ENCODE measurements around the gene CMC2.
A peak's percentile ranks its signal among the peaks of the same experiment; 100 is the strongest.

The CMC2 gene

DNA sequence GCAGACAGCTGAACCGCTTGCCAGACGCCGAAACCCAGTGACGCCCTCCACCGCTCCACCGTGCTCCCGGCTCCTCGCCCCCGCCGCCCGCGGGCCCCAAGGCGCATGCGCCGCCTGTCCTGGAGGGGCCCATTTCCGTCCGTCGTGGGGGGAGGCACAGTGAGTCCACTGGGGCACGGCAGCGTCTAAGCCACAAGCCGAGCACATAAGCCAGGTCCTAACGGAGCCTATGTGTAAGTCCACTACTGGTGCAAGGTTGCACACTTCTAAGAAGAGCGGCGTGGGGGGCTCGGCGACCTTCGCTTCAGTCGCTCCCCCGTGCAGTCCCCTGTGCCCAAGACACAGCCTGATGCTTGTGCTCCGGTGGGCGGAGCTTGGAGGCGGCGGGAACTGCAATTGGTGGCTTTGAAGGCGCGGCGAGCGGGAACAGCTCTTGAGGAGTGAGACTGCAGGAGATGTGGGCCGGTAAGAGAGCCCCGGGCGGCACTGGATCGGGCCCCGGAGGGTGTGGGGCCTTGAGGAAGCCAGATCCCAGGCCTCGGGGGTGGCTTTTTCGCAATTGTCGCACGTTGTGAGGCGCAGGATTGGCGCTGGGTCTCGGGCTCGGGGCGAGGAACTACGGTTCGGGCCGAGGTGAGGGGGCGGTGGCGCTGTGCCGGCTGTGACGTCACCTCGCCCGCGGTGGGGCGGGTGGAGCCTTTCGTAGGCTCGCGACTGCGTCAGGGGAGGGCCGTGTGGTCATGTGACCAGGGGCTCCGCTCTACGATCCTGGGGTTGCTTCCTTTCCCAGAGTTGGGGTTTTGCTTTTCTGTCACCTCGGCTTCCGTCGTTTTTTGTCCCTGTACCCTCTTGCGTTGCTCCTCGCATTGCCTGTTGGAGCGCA, at the start of gene CMC2, which contains the start of gene CENPN:
TSS of gene CMC2 (minus strand) at position 73 of the 883 bp plus-strand sequence. CDS start 9,491 bp downstream, outside the sequence.
TSS of gene CENPN (plus strand) at position 402 of the 883 bp plus-strand sequence. CDS start 4,726 bp downstream, outside the sequence.
- DNase-seq = peak; percentile 99

DNA sequence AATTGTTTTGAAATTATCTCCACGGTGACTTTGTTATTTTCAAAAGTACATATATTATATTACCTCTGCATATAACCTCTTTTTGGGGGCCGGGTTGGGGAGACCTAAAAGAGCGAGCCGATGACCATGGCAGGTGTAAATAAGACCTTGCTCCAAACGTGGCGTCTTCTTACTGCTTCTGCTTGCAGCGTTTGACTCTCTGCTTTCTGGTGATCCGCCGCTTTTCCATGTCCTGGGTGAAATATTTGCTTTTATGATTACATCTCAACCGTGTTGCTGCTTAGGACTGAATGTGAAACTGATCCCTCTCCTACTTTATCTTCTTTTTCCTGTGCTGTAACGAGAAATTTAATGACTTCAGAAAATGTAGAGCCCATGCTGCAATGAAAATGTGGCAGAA, 47.1 kb upstream of the CMC2 start:
- DNase-seq = no peak

DNA sequence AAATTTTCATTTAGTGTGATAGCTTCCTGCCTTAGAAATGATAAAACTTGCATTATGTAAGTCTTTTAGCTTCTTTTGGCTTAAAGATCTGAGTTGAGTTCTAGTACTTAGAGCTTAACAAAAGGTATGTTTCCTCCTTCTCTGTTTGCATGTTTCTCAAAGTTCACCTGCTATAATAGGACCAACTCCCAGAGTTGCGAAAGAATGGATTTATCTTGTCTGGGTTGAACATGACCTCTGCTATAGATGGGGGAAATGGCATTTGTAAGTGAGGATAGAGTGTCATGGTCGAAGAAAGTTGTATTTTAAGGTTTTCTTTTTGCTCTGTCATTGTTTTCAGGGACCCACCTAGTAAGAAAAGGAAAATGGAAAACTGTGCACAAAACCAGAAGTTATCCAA, 36.1 kb upstream of the CMC2 start:
- DNase-seq = no peak

DNA sequence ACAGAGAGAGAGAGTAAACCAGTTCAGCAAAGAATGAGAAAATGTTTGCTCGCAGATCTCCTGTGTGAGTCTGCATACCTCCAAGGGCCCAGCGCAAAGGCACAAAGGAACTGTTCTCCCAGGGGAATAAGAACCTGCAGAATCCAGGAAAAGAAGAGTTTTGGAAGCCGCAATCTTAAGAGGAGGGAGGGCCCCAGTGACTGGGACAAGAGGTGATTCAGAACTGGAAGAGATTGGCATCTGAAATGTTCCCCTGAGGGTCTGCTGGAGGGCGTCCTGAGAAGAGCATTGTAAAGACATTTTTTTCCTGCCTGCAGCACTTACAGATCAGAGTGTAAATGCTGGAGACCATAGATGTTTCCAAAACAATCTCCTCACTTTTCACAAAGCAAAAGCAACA, 35.0 kb upstream of the CMC2 start:
- no peak for DNase-seq

DNA sequence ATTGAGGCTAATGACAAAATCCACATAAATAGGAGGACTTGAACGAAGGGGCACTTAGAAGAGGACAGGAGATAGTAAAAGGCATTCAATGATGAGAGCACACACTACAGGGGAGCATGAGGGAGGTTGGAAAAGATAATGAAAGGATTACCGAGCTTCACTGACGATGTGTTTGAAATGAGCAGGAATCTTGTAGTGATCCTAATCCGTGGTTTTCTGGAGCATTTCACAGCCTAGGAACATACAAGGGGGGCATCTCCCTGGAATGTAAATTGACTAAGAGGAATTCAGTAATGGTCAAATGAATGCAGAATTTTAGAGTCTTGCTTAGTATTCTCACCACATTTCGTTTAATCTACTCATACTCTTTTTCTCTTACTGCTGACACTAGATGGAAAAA, 34.2 kb upstream of the CMC2 start:
- no peak for DNase-seq

DNA sequence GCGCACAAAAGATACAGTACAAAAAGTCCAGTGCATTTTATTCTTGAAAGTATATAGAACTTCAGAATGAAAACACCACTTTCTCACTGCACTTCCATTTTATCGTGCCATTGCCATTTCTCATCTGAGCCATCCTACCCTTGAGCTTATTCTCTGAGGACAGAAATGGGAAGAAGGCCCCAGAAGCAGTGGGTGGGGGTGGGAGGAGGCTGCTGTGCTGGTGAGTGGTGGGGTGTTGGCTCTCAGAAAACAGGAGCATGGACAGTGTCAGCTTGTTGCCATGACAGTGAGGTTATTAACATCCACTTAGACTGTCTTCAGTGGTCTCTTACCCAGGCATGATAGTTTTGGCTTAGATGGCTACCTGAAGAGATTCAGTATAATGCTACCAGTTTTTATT, 33.4 kb upstream of the CMC2 start:
- peak in 2 of 3 donors; percentile 29 to 36 for DNase-seq

DNA sequence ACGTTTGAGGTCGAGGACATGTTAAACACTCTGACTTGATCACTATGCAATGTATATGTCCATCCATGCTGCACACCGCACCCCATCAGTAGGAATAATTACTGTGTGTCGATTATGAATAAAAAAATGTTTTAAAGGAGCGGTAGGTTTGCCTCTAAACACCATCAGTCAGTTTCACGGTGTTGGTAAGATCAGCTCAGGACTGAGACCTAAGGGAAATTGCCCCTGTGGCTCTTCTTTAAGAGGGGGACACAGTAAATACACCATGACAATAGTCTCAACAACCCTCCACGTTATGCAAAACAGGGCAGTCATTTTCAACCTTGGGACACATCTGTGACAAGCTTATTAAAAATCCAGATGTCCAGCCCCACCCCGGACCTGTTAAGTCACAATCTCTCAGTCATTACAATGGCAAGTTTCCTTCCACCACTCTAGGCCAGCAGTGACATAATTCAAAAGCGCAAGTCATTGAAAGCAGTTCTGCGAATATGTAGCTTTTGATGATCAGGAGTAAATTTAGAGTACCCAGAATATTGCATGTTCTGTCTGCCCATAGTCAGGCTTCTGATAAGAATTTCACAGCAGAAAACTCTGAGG, 30.2 kb upstream of the CMC2 start:
- DNase-seq = peak; percentile 51 to 69 (median 57)

DNA sequence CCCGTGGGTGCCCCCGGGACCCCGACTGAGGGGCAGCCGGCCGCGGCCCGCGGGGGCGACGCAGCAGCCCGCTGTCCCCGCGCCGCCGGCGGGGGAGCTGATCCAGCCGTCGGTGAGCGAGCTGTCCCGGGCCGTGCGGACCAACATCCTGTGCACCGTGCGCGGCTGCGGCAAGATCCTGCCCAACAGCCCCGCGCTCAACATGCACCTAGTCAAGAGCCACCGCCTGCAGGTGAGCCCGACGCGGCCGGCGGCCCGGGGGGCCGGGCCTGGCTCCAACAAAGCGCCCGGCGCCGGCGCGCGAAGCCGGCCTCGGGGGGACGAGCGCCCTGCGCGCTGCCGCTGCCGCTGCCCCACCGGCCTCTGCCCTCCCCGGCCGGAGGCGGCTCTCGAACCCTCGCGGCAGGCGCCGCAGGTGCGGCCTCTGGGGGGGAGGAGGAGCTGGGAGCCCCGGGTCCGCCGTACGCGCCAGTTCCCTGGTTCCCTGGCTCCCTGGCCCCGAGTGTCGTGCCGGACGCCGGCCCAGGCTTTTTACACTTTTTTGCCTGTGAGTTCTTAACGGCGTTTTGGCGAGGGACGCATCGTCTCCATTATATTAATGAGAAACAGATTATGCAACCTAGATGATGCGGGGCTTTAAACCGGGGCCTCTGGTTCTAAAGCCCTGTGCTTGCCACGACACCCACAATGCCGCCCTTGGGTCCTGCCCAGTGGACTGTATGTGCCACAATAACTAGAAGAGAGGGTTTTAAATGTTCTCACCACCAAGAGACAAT, 29.5 kb upstream of the CMC2 start:
- DNase-seq = peak; percentile 21 to 57 (median 34)

DNA sequence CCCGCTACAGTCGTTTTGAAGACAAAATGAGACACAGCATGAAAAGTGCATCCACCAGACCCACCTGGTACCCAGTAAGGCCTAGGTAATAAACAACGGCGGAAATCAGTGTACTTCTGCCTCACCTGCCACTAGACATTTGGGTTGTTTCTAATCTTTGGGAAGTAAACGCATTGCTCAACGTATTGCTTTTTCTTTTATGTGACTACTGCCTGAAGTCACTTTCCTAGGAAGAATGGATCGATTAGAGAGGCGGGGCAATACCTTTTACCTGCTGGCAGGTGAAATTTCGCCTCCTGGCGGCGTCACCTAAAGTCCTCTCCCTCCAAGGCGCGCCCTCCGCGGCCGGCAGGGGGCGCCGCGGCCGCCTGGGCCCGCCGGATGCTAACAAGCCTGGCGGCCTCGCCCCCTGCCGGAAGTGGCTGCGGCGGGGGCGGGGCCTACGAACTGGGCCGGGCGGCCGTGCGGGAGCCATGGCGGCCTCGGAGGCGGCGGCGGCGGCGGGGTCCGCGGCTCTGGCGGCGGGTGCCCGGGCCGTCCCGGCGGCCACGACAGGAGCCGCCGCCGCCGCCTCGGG, 28.8 kb upstream of the CMC2 start, which contains the start of gene ATMIN:
TSS of gene ATMIN (plus strand) at position 445 of the 577 bp plus-strand sequence. CDS start at position 474, 29 bp downstream.
- DNase-seq = peak; percentile 93 to 99 (median 97)

DNA sequence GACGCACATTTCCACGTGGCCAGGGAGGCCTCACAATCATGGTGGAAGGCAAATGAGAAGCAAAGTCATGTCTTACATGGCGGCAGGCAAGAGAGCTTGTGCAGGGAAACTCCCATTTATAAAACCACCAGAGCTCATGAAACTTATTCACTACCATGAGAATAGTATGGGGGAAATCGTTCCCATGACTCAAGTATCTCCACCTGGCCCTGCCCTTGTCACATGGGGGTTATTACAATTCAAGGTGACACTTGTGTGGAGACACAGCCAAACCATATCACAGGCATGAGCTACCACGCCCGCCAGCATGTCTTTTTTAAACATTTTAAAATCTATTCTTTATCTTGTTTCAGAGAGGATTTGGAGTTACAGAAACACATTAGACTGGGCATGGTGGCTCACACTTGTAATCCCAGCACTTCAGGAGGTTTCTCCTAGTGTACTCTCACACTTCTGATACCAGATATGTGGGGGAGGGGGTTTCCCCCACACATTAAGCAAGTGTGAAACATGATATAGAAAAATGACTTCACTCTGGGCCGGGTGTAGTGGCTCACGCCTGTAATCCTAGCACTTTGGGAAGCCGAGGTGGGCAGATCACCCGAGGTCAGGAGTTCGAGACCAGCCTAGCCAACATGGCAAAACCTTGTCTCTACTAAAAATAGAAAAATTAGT, 23.4 kb upstream of the CMC2 start:
- DNase-seq = no peak

DNA sequence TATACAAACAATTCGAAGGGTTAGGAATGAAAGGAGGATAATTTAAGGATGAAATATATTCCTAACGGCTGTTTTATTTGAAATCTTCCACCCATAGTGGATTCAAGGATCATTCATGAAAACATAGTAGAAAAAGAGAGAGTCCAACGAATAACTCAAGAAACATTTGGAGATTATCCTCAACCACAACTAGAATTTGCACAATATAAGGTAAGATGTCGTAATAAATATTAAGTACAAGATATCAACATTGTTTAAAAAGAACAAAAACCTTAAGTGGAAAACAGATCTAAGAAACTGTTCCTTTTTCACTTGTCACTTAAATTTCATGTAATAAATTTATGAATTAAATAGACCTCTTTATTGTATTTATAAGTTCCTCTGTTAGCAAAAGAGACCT, 19.7 kb upstream of the CMC2 start:
- DNase-seq = no peak

DNA sequence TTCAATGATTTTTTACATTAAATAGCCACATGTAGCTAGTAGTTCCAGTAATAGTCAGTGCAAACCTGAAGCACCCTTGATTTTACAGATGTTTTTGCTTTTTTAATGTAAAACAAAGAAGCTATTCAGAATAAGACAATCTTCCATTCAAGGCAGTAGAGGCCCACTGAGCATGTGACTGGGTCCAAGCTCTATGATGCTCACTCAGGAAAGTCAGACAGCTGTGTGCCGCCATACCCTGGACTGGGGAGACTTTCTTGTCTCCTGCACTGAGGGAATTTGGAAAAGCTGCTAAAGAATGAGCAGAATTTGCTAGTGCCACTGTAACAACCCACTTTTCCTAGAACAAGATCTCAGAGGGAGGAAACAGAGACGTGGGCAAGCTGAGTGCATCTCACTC, 11.8 kb upstream of the CMC2 start:
- no peak for DNase-seq

DNA sequence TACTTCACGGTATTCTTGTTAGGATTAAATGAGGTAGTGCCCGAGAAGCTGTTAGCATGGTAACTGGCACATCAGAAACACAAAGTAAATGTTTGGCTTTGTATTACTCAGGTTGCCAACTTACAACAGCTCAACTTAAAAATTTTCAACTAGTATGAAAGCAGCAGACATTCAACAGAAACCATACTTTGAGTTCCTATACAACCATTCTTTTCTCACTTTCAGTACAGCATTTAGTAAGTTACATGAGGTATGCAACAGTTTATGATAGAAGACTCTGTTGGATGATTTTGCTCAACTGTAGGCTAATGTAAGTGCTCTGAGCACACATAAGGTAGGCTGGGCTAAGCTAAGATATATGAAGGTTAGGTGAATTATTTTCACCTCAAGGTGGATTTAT, 8.0 kb upstream of the CMC2 start:
- DNase-seq = no peak

DNA sequence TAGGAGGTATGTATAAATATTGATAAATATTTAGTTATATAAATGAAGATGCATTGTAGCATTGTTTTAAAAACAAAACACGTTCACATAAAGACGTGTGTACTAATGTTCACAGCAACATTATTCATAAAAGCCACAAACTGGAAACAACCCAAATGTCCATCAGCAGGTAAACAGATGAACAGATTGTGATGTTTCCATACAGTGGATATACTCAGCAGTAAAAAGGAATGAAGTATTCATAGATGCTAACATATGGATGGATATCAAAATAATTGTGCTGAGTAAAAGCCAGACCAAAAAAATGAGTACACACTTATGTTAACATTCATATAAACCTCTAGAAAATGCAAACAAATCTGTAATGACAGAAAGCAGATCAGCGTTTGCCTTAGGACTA, 6.3 kb upstream of the CMC2 start:
- DNase-seq = no peak

DNA sequence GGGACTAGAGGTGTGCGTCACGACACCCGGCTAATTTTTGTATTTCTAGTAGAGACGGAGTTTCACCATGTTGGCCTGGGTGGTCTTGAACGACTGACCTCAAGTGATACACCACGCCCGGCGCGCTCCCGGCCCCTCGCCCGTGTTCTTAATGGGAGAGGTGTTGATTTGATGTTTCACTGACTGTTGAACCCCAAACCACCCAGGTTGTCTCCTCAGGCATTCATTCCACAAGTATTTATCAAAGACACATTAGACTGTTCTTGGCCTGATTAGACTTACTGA, 1.8 kb upstream of the CMC2 start:
- no peak for DNase-seq

DNA sequence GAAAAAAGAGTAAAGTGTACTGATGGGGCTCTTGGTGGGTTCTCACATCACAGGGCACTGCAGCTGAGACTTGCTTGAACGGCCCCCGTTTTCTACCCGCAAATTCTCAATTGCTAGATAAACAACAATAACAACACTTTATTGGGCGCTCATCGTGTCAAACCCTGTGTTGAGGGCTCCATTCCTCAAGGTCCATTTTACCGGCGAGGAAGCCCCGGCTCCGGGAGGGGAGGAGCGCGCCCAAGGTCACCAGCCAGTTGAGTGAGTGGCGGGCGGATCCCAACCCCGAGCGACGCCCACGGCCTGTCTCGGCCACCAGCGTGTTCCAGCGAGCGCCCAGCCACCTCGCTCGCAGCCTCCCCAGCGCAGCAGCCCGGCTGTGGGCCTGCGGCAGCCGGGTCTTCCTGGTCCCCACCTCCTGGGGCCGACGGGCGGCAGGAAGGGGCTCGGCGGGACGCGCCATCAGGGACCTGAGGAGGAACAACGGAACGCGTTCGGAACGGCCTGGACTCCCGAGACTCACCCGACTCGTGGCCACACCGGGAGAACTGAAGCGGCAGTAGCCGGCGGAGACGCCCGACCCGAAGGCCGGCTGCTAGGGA, 373 bp downstream of the CMC2 start:
- peak; percentile 85 to 93 (median 87) for DNase-seq

DNA sequence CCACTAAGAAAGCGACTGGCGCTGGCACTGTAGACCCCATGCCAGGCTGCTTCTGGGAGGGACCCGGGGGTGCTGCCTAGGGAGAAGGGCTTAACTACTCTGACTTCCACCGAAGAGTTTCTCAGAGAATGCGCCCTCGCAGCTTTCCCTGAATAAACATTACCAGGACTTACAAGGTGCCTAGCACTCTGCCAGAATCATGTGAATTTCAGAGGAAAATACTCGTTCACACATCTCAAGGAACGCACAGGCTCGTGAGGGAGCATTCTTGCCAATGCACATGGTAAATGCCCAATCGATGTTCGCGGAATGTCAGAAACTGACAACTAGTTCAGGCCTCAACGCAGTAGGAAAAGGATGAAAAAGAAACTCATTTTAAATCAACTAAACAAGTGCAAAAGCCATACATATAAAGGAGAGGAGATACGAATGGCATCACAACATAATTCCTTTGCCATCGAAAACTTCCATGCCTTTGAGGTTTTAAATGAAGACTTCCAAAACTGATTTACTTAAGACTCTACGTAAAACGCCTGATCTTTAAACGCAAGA, 999 bp downstream of the CMC2 start:
- no peak for DNase-seq

DNA sequence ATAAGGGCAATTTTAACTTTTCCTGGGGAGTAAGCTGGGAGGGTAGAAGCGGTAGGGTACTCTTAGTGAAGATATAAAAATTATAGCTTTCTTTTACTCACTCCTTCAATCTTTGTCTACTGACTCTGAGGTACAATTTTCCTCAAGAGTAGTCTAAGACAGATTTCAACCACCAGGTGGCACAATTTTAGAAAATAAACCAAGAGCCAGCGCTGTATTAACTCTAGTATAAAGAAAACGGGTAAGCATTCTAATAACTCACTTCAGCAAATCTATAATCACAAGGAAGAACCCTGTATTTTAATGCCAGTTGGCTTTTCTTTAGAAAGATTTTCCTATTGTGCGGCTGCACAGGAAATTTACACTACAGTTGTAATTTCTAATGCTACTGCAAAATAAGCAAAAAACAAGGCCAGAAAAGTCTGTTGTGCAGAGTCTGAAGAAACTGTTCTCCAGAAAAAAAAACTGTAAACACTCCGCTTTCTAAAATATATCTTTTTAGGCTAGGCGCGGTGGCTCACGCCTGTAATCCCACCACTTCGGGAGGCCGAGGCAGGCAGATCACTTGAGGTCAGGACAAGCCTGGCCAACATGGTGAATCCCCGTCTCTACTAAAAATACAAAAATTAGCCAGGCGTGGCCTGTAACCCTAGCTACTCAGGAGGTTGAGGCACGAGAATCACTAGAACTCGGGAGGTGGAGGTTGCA, 1.9 kb downstream of the CMC2 start:
- DNase-seq = peak; percentile 72 to 86 (median 83)

DNA sequence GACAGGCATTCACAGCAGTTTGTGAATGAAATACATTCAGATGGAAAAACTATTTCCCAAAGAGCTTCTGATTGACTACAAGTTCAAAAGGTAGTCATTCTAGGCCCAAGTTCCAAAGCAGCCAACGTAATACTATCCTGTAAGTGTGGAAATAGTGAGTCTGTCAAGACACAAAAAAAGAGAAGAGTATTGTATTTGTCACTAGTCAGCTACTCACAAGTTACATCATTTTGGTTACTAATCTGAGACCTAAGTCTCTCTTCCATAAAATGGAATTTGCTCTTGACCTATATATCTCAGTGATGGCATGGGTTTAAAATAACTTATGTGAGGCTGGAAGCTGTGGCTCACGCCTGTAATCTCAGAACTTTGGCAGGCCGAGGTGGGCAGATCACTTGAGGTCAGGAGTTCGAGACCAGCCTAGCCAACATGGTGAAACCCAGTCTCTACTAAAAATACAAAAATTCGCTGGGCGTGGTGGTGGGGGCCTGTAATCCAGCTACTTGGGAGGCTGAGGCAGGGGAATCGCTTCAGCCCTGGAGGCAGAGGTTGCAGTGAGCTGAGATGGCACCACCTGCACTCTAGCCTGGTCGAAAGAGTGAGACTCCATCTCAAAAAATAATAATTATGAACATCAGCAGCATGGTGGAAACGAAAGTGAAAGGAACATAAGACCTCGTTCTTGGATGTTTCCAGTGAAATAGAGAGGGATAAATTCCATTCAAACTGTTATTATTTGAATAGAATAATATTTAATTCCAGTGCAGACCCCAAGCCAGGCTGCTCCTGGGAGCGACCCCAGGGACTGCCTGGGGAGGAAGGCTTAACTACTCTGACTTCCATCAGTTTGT, 2.9 kb downstream of the CMC2 start:
- peak; percentile 19 to 39 (median 33) for DNase-seq

DNA sequence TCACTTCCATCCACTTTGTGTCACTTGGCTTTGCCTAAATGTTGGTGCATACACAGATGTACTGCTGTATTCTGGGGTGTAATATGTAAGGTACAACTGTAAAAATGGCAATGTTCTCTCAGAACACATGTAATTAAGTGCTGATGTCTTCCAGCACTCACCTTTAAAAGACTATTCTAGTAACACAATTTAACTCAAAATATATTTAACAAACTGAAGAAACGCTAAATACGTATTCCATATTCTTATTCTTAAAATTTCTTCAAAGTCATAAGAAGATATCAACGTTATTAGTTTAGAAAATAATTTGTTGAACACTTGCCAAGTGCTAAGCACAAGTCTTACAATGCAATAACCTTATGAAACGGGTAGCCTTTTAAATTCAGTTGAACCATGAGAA, 3.6 kb downstream of the CMC2 start:
- no peak for DNase-seq
